ENCODE measurements around the gene ADGRD1. TPM values are rescaled to one million over a fixed set of nuclear protein-coding genes. Genes with fewer than 3 reads are reported as not detected.

Gene ADGRD1
- total RNA-seq, 4 donors from 2014 or later = 8.3 to 18.1 (median 12.5) TPM

- H3K4me3 ChIP-seq = no peak overlapping the region
- H3K4me1 ChIP-seq = no peaks in the 10 kb centered on the region
- intact Hi-C loops (cut with DNase I; ENCODE audit: low total_unique reads) (no loop called here), in situ Hi-C loops (cut with MboI; ENCODE audit: low pct_ligation_motif_present in 1 of 4, low pct_unique_long_range_greater_than_20kb in 1 of 4, low sequenced_read_pairs in 3 of 4) (no loop called here)
- WGBS, 2 donors (ENCODE audit: low coverage in 1 of 2) = 63 to 66% methylated on average over 5 of the region's 5 CpGs
- no peaks in the 10 kb centered on the region for H3K36me3 ChIP-seq
- TF ChIP-seq POLR2AphosphoS5 (IDR thresholded peaks at IDR 0.05) (no peak), POLR2A (IDR thresholded peaks at IDR 0.05) (no peak)
- H3K27me3 ChIP-seq = no peaks in the 10 kb centered on the region
- no peak overlapping the region for H3K27ac ChIP-seq
- DNase-seq = no peak
- H3K9me3 ChIP-seq = no peaks in the 10 kb centered on the region
These were observed 105.0 kb downstream of the ADGRD1 start for GRCh38 chr12:131058700-131059099.

GRCh38 chr12:131060011-131060703, 106.5 kb downstream of the ADGRD1 start:
- no peak for DNase-seq
- Histone ChIP-seq H3K27me3 (no peaks in the 10 kb centered on the region), H3K9me3 (no peaks in the 10 kb centered on the region), H3K4me3 (no peak overlapping the region), H3K4me1 (no peaks in the 10 kb centered on the region), H3K36me3 (no peaks in the 10 kb centered on the region), H3K27ac (no peak overlapping the region)
- no peak for TF ChIP-seq POLR2A (IDR thresholded peaks at IDR 0.05)
- no peak for TF ChIP-seq CTCF (IDR thresholded peaks at IDR 0.05)
- TF ChIP-seq POLR2AphosphoS5 (IDR thresholded peaks at IDR 0.05) = no peak
- TF ChIP-seq EP300 (IDR thresholded peaks at IDR 0.05; ENCODE audit: low read depth) = no peak
- WGBS, 2 donors (ENCODE audit: low coverage in 1 of 2) = 88 to 96% methylated on average over 4 to 16 of the region's 16 CpGs
- intact Hi-C loops (cut with DNase I; ENCODE audit: low total_unique reads) = no loop called here
- in situ Hi-C loops (cut with MboI; ENCODE audit: low pct_ligation_motif_present in 1 of 4, low pct_unique_long_range_greater_than_20kb in 1 of 4, low sequenced_read_pairs in 3 of 4) = no loop called here

- 77 to 80% methylated on average over 4 to 13 of the region's 13 CpGs for WGBS, 2 donors (ENCODE audit: low coverage in 1 of 2)
- Histone ChIP-seq H3K4me3 (no peak overlapping the region), H3K27me3 (no peaks in the 10 kb centered on the region), H3K4me1 (no peaks in the 10 kb centered on the region), H3K36me3 (no peaks in the 10 kb centered on the region), H3K9me3 (no peaks in the 10 kb centered on the region), H3K27ac (no peak overlapping the region)
- intact Hi-C loops (cut with DNase I; ENCODE audit: low total_unique reads) (no loop called here), in situ Hi-C loops (cut with MboI; ENCODE audit: low pct_ligation_motif_present in 1 of 4, low pct_unique_long_range_greater_than_20kb in 1 of 4, low sequenced_read_pairs in 3 of 4) (no loop called here)
- DNase-seq = no peak
- TF ChIP-seq CTCF (IDR thresholded peaks at IDR 0.05) = no peak
- no peak for TF ChIP-seq POLR2A (IDR thresholded peaks at IDR 0.05)
- no peak for TF ChIP-seq EP300 (IDR thresholded peaks at IDR 0.05; ENCODE audit: low read depth)
- no peak for TF ChIP-seq POLR2AphosphoS5 (IDR thresholded peaks at IDR 0.05)
These were observed 107.5 kb downstream of the ADGRD1 start for GRCh38 chr12:131061041-131061806.

- Histone ChIP-seq H3K4me3 (no peak overlapping the region), H3K27ac (no peak overlapping the region), H3K4me1 (peaks cover 0 to 10% (median 0%) of the 10 kb centered on the region in 4 donors), H3K27me3 (no peaks in the 10 kb centered on the region), H3K36me3 (no peaks in the 10 kb centered on the region), H3K9me3 (no peaks in the 10 kb centered on the region)
- DNase-seq = no peak
- WGBS, 2 donors (ENCODE audit: low coverage in 1 of 2) = 44 to 61% methylated on average over 3 of the region's 3 CpGs
- in situ Hi-C loops (cut with MboI; ENCODE audit: low pct_ligation_motif_present in 1 of 4, low pct_unique_long_range_greater_than_20kb in 1 of 4, low sequenced_read_pairs in 3 of 4) (no loop called here), intact Hi-C loops (cut with DNase I; ENCODE audit: low total_unique reads) (no loop called here)
- TF ChIP-seq EP300 (IDR thresholded peaks at IDR 0.05; ENCODE audit: low read depth) (no peak), POLR2AphosphoS5 (IDR thresholded peaks at IDR 0.05) (no peak), POLR2A (IDR thresholded peaks at IDR 0.05) (no peak), CTCF (IDR thresholded peaks at IDR 0.05) (no peak)
These were observed 109.7 kb downstream of the ADGRD1 start for GRCh38 chr12:131063413-131063812.
